Uterus (tissue), 4 donors: ENCODE results near the gene SLC22A24. TPM values are rescaled to one million over a fixed set of nuclear protein-coding genes. Genes with fewer than 3 reads are reported as not detected.
"Not testable (repeated sequence)": the region's sequence is repeated elsewhere in the genome, so short reads cannot be mapped to it uniquely, and the experiment has no call there.

Experiments
- DNase-seq, 2 donors: peaks; one replicate each; pipeline ENCODE4 v3.0.0-alpha.2; 2019 to 2020
- H3K27ac ChIP-seq, 2 donors: fragments of 200-600 bp; sonication (generic); 1 replicate in 1 of 2; 2 replicates in 1 of 2; pipeline ENCODE4 v1.5.1; 2016 to 2018
- H3K27me3 ChIP-seq, 2 donors: fragments of 200-600 bp; sonication (generic); one replicate each; pipeline ENCODE4 v1.5.1; 2018 to 2019; ENCODE audit warnings: control low read depth in 1 of 2
- H3K36me3 ChIP-seq, 2 donors: fragments of 200-600 bp; sonication (generic); one replicate each; pipeline ENCODE4 v1.5.1; 2019; ENCODE audit warnings: control low read depth in 1 of 2
- H3K4me1 ChIP-seq, 2 donors: fragments of 200-600 bp; sonication (generic); one replicate each; pipeline ENCODE4 v1.5.1; 2018 to 2019; ENCODE audit warnings: control low read depth in 1 of 2
- H3K4me3 ChIP-seq, 2 donors: fragments of 200-600 bp; sonication (generic); 1 replicate in 1 of 2; 2 replicates in 1 of 2; pipeline ENCODE4 v1.5.1; 2018 to 2019; ENCODE audit warnings: mild to moderate bottlenecking in 1 of 2
- H3K9me3 ChIP-seq, 2 donors: fragments of 200-600 bp; sonication (generic); one replicate each; pipeline ENCODE4 v1.5.1; 2019; ENCODE audit warnings: control low read depth in 1 of 2
- CTCF ChIP-seq, 4 experiments: fragments of 200-600 bp in 2 of 4; fragments of 450-650 bp in 2 of 4; sonication (generic) in 2 of 4; IDR thresholded peaks; one replicate each; pipeline ENCODE4 v1.5.1; 2016 to 2019; ENCODE audit warnings: antibody characterized with exemption in 4 of 4, mild to moderate bottlenecking in 2 of 4, moderate library complexity in 1 of 4
- POLR2A ChIP-seq, 2 donors: fragments of 450-650 bp; IDR thresholded peaks; one replicate each; pipeline ENCODE4 v1.6.1; 2016; ENCODE audit warnings: antibody characterized with exemption in 2 of 2, mild to moderate bottlenecking in 1 of 2, moderate library complexity in 1 of 2
- intact Hi-C: fragments of 100-400 bp; cut with DNase I; formaldehyde crosslinking; loops from one replicate; pipeline ENCODE4 v1.15.1; 2023; ENCODE audit warnings: low total_unique reads
- total RNA-seq, 4 donors: library from RNA; depleted of rRNA in 3 of 4; stranded (reverse); fragments of >200 nt in 3 of 4; gene quantifications; one replicate each; pipeline versions ENCODE4 v1.1.0 to v1.2.4, GENCODE V29; 2014 to 2023
- donor health status: DM: yes; HTN: yes; CAD: no.

The SLC22A24 gene
- total RNA-seq, 4 donors from 2014 or later: not detected

DNA sequence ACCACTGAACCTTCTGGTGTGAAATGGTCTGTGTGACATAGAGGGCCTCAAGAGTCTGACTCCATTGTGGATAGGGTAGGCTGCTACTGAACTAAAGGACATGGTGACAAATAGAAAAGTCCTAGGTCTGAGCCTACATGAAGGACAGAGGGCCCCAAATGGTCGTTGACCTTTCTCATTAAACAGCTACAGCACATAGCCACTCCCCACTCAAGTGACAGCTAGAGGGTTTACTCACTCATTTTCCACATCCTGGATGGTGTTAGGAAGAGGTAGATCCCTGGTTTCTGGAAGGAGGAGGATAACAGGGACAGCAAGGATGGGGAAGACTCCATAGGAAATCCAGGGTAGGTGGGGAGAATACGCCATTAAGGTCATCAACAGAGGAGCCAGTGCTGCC, 63.3 kb downstream of the SLC22A24 start:
- Histone ChIP-seq H3K9me3 (no peaks in the 10 kb centered on the region), H3K27ac (no peak overlapping the region), H3K4me3 (no peak overlapping the region), H3K27me3 (no peaks in the 10 kb centered on the region), H3K4me1 (no peaks in the 10 kb centered on the region), H3K36me3 (no peaks in the 10 kb centered on the region)
- TF ChIP-seq CTCF (IDR thresholded peaks at IDR 0.05) (no peak), POLR2A (IDR thresholded peaks at IDR 0.05) (no peak)
- intact Hi-C loops: no loop called here
- no peak for DNase-seq

DNA sequence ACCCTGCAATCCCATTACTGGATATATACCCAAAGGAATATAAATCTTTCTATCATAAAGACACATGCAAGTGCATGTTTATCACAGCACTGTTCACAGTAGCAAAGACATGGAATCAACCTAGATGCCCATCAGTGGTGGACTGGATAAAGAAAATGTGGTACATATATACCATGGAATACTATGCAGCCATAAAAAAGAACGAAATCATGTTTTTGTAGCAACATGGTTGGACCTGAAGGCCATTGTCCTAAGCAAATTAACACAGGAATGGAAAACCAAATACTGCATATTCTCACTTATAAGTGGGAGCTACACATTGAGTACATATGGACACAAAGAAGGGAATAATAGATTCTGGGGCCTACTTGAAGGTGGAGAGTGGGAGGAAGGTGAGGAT, 97.8 kb downstream of the SLC22A24 start:
- H3K4me1 ChIP-seq, H3K4me3 ChIP-seq, H3K27me3 ChIP-seq, H3K36me3 ChIP-seq, H3K27ac ChIP-seq, H3K9me3 ChIP-seq, DNase-seq, intact Hi-C loops: not testable (repeated sequence)

DNA sequence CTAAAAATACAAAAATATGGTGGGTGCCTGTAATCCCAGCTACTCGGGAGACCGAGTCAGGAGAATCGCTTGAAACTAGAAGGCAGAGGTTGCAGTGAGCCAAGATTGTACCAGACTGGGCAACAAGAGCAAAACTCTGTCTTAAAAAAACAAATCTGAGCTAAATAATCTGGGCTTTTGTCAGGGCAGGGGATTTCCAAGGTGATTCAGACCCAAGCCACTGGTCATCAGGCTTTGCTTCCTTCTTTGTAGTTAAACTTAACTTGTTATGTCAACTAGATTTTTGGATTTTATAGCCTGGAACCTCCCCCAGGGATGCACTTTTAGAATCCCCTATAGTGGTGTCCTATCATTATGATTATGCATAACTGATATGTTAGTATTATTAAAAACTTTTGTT, 101.4 kb downstream of the SLC22A24 start:
- no peaks in the 10 kb centered on the region for H3K4me1 ChIP-seq
- no peak overlapping the region for H3K27ac ChIP-seq
- TF ChIP-seq POLR2A (IDR thresholded peaks at IDR 0.05) (no peak), CTCF (IDR thresholded peaks at IDR 0.05) (no peak)
- no peaks in the 10 kb centered on the region for H3K27me3 ChIP-seq
- H3K9me3 ChIP-seq: no peaks in the 10 kb centered on the region
- DNase-seq: no peak
- intact Hi-C loops: no loop called here
- no peaks in the 10 kb centered on the region for H3K36me3 ChIP-seq
- H3K4me3 ChIP-seq: no peak overlapping the region

DNA sequence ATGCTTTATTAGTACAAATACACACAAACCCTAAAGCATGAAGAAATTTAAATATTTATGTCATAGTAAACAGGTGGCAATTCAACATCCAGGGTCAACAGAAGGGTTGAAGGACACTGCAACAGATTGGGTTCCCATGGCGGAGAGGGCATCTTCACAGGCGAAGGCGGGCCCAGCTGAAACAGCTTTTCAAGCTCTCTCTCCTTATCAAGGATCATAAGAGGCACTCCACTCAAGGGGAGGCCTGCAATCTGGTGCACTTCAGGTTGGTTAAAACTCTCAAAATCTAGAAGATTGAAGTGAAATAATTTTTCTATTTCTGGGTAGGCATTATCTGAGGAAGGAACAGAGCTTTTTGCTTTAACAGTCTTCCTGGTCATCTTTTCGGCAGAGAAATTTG, 111.6 kb downstream of the SLC22A24 start:
- no peak for DNase-seq
- H3K4me1 ChIP-seq: no peaks in the 10 kb centered on the region
- TF ChIP-seq CTCF (IDR thresholded peaks at IDR 0.05): no peak
- no peak overlapping the region for H3K27ac ChIP-seq
- no peak overlapping the region for H3K4me3 ChIP-seq
- intact Hi-C loops: no loop called here
- H3K36me3 ChIP-seq: no peaks in the 10 kb centered on the region
- no peaks in the 10 kb centered on the region for H3K9me3 ChIP-seq
- H3K27me3 ChIP-seq: no peaks in the 10 kb centered on the region

Other genes with a start within 250 kb of the SLC22A24 start
- gene CHRM1, start 222.9 kb downstream of the SLC22A24 start, total RNA-seq: 1 to 10 TPM in 1 of 4 donors, not detected in 3; 1.3 TPM
- gene SLC22A6, start 159.3 kb downstream of the SLC22A24 start, total RNA-seq: not detected
- gene SLC22A8, start 128.4 kb downstream of the SLC22A24 start, total RNA-seq: not detected
- gene SLC22A25, start 99.4 kb upstream of the SLC22A24 start, total RNA-seq: not detected
- gene SLC22A9, start 225.6 kb upstream of the SLC22A24 start, total RNA-seq: not detected